Umbilical cord (tissue), 2 donors: ENCODE data around the gene WNT2. TPM values are rescaled to one million over a fixed set of nuclear protein-coding genes. Genes with fewer than 3 reads are reported as not detected.
A peak's percentile ranks its signal among the peaks of the same experiment; 100 is the strongest.

ENCODE experiments used
- DNase-seq: peaks from one replicate; pipeline ENCODE4 v3.0.0-alpha.2; 2015; ENCODE audit warnings: low spot score
- total RNA-seq: library from RNA; depleted of rRNA; stranded (reverse); fragments of >200 nt; gene quantifications from one replicate; pipeline ENCODE4 v1.2.3, GENCODE V29; 2014; ENCODE audit warnings: low replicate concordance; ENCODE audit not compliant: insufficient read depth

Gene WNT2
- total RNA-seq, result 23.6 TPM

DNA sequence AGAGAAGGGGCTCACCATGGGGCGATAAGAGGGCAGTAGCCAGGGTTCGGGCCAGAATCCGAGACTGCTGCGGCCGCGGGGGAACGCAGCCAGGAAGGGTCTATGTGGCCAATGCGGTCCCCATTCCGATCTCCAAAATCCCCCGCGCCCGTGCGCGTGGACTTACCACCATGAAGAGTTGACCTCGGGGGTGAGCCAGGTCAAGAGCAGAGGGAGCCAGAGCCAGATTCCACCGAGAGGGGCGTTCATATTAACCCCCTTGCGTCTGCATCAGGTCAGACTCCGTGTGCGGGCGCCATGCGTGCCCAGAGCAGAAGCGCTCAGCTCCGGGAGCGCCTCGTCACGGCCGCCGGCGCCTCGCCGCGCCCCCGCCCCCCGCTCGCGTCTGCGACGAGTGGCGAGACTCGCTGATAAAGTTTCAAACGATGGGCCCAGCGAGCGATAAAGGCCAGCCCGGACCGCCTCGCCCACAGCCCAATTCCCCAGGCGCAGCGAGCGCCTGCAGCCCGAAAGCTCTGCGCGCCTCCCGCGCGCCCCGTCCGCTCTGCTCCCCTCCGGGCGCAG, at the start of gene WNT2:
Gene WNT2, minus strand, starts transcription at position 318 of the 564 bp plus-strand sequence. Its CDS starts 69 bp downstream, at position 249.
- DNase-seq, result peak; percentile 35

- DNase-seq, result no peak
Observed at GRCh38 chr7:117372073-117372472, 49.2 kb upstream of the WNT2 start.

DNA sequence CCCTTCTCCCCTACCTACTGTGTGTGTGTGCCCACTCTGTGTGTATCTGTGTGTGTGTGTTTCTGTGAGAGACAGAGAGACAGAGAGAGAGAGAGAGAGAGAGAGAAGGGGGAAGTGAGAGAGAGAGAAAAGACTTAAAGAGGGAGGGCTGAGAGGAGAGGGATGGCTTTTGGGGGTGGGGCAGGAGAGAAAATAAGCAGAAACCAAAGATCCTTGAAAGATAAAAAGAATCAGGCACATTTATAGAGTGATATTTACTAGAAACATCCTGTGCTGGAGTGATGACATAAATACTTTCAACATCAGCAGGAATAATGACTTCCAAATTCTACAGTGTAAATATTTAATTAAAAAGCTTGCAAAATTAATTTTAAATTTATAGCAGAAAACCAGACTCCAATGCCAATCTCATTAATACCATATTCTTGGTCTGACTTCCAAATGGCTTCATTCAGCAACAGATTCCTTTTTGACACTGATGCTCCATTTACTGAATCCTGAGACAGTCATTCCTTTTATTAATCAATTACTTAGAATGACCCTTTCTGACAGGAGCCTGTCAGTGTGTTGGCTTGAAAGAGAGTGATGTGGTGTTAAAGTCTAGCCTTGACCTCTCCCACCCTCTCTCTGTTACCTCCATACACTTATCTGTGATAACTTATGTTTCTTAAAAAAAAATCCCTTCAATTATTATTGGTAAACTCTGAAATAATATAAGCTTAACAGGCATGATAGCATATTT, 41.7 kb upstream of the WNT2 start:
- no peak for DNase-seq

GRCh38 chr7:117362294-117362888, 39.5 kb upstream of the WNT2 start:
- DNase-seq, result no peak

DNA sequence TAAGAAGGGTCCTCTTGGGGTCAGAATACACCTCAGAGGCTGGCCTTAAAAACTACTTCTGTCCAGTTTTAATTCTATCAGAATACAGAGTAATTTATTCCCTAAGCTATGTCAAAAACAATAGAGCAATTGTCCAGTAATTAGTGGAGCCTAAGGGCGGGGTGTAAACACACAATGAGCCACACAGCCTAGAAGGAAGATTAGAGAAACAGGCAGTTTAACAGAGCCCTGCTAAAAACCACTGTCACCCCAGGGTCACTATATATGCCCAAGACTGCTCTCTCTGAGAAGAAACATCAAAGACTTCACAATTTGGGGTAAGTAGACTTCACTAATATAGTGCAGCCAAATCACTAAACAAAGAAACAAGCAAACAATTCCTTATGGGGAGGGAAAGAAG, 27.2 kb upstream of the WNT2 start:
- DNase-seq, result no peak

- DNase-seq, result no peak
Observed at GRCh38 chr7:117349570-117349969, 26.7 kb upstream of the WNT2 start.

DNA sequence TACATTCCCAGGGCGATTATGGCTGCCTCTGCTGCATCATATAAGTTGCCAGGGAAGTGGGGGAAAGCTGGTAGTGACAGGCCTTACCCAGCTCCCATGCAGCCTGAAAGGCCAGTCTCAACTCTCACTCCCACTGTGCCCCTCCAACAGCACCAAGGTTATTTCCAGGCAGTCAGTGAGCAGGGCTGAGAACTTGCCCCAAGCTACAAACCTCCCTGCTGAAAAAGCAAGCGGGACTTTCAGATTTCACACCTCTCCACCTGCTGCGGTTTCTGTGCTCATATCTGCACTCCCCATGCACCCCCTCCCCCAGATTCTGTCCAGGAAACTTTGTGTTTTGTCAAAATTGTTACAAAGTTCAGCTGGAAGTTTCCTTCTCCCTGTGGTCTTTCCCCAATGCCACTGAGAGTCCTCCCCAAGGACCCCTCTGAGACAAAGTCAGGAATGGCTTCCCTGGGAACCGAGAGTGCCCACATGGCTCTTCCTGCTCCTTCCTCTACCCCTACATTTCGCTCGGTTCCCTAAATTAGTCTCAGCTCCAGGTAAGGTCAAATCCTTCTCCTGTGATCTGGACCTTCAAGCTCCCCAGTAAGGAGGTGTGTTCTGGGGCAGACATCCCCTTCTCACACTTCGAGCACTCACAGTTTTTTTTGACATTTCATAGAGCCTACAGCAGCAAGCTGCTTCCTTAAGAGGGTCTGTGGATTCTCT, 25.3 kb upstream of the WNT2 start:
- no peak for DNase-seq

DNA sequence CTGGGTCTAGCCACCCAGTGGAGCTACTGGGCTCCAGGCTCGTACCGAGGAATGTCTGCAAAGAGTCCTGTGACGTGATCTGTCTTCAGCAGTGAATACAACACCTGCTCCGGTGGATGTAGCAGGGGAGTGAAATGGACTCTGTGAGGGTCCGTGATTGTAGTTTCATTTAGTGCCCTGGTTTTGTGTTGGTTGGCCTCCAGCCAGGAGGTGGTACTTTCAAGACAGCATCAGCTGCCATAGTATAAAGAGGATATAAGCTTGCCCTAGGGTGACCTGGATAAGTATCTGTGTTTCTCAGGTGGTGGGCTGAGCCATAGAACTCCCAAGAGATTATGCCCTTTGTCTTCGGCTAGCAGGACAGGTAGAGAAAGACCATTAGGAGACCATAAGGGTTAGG, 24.6 kb upstream of the WNT2 start:
- no peak for DNase-seq

- no peak for DNase-seq
Observed at GRCh38 chr7:117346161-117346560, 23.3 kb upstream of the WNT2 start.

- DNase-seq, result peak; percentile 49
Observed at GRCh38 chr7:117338020-117338419, 15.2 kb upstream of the WNT2 start.

DNA sequence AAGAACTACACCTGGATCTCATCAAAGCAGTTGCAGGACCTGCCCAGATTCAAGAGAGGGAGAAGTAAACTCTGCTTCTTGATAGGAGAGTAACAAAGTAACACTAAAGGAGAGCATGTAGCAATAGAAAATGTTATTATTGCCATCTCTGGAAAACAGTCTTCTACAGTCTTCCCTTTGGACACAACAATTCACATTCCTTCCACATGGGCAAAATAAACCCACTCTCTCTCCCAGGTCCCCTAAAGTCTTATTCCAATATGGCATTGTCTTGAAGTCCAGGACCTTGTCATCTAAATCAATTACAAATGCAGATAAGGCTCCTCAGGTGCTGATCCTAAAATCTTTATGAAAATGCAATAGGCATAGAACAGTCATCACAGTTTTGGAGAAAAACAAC, 10.3 kb upstream of the WNT2 start:
- no peak for DNase-seq

DNA sequence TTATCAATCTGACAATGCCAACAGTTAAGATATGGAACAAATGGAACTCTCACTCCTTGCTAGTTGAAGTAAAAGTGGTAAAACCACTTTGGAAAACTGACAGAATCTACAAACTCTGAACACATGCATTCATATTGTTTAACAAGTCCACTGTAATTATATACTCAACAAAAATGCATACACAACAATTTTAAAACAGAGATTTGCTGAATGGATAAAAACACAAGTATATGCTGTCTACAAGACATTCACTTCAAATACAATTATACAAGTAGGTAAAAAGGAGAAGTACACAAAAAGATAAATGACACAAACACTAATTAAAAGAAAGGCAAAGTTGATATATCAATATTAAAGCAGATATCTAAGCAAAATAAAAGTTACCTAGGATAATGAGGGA, 9.2 kb upstream of the WNT2 start:
- DNase-seq, result no peak

GRCh38 chr7:117325836-117326235, 3.0 kb upstream of the WNT2 start:
- no peak for DNase-seq

DNA sequence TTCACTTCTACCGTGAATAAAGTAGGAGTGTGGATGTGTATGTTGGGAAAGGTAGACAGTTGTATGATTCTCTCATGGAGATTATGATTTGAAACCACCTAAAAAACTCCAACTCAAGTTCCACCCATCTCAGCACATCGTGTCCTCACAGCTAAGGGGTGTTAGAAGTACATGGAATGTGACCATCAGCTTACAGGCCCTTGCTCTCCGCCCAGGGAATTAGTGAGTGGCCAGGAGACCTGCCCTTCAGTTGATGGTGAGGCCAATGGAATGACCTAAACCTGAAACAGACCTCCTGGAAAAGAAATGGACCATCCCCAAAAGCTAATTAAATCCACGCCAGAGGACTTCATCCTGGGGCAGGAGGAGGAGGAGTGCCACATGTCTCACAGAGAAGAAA, 2.1 kb upstream of the WNT2 start:
- DNase-seq, result no peak

GRCh38 chr7:117323851-117324711, 1.2 kb upstream of the WNT2 start:
- DNase-seq, result peak; percentile 80

DNA sequence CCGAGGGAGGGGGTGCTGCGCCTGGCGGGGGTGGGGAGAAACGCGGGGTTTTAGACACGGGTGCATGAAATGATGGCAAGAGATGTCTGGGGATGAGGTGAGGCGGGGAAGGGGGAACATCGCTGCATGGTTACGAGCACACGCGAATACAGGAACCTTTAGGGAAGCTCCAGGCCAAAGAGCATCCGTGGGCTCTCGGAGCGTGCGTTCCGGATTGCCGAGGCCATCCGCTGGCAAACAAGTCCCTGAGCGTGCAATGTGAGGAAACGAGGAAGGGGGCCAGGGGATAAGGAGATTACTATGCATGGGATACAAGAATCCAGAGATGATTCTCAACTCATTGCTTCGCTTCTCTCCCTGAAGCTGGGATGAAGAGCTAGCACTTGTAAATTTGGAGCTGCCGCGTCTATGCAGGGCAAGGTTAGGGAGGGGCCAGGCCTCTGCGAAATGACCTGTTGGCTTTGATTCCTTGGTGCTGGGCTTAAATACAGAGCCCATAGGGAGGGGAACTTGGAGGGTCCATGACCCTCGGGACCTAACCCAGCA, 520 bp upstream of the WNT2 start:
- DNase-seq, result peak; percentile 49

DNA sequence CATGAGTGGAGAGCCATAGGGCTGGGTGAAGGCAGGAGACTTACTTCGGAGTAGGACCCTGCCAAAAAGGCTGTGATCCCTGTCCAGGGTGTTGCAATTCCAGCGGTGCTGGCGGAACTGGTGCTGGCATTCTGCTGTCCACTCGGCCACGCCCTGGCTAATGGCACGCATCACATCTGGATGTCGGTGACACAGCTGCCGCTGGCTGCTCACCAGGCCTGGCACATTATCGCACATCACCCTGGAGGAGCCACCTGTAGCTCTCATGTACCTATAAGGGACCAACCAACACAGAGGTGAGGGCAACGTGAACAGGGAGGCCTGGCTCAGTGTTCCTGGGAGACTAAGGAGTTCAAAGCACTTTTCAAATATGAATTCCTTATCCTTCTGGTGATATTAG, 2.3 kb downstream of the WNT2 start:
- no peak for DNase-seq

GRCh38 chr7:117319181-117319580, 3.7 kb downstream of the WNT2 start:
- DNase-seq, result peak; percentile 41

GRCh38 chr7:117313582-117313981, 9.3 kb downstream of the WNT2 start:
- no peak for DNase-seq

GRCh38 chr7:117312593-117313580, 10.0 kb downstream of the WNT2 start:
- no peak for DNase-seq
